Measurements from ENCODE around the gene SYT9.

SYT9 gene

DNA sequence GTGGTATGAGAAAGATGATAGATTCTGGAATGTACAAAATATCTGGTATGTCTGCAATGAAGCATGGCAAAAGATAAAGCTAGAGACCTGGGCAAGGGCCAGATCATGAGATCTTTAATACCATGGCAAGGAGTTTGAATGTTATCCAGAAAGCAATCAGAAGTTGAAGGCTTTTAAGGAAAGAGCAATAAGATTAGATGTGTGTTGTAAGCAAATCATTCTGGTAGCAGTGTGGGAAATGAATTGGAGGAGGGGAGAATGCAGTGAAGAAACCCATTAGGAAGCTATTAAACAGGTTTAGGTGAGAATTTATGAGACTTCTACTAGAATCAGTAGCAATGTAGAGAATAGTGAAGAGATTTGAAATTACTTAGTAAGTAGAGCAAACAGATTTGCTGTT is 32.2 kb upstream of the SYT9 start:
- Histone ChIP-seq H4K20me1 (ENCODE audit: insufficient read depth, low read length) (no peaks in the 10 kb centered on the region), H3K27ac (ENCODE audit: low read length) (no peak overlapping the region), H3K9me3 (ENCODE audit: insufficient read depth, low read length) (no peaks in the 10 kb centered on the region), H3K79me2 (ENCODE audit: low read length) (no peaks in the 10 kb centered on the region), H3K36me3 (replicated peaks; ENCODE audit: low read depth, low read length) (no peaks in the 10 kb centered on the region), H3K27me3 (ENCODE audit: low read depth, low read length) (no peaks in the 10 kb centered on the region; the same call in 1 of the 2 replicates), H3K4me3 (ENCODE audit: low read length) (no peak overlapping the region), H2AFZ (ENCODE audit: low read depth, low read length) (no peak overlapping the region), H3K9ac (ENCODE audit: low read length) (no peak overlapping the region), H3K4me1 (ENCODE audit: low read length) (peaks cover 9% of the 10 kb centered on the region), H3K4me2 (ENCODE audit: low read length) (no peak overlapping the region)
- TF ChIP-seq, protein P1, sequence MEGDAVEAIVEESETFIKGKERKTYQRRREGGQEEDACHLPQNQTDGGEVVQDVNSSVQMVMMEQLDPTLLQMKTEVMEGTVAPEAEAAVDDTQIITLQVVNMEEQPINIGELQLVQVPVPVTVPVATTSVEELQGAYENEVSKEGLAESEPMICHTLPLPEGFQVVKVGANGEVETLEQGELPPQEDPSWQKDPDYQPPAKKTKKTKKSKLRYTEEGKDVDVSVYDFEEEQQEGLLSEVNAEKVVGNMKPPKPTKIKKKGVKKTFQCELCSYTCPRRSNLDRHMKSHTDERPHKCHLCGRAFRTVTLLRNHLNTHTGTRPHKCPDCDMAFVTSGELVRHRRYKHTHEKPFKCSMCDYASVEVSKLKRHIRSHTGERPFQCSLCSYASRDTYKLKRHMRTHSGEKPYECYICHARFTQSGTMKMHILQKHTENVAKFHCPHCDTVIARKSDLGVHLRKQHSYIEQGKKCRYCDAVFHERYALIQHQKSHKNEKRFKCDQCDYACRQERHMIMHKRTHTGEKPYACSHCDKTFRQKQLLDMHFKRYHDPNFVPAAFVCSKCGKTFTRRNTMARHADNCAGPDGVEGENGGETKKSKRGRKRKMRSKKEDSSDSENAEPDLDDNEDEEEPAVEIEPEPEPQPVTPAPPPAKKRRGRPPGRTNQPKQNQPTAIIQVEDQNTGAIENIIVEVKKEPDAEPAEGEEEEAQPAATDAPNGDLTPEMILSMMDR (IDR thresholded peaks at IDR 0.05; ENCODE audit: low read depth, low read length): no peak
- TF ChIP-seq EZH2phosphoT487 (IDR thresholded peaks at IDR 0.05; ENCODE audit: low read depth): no peak

DNA sequence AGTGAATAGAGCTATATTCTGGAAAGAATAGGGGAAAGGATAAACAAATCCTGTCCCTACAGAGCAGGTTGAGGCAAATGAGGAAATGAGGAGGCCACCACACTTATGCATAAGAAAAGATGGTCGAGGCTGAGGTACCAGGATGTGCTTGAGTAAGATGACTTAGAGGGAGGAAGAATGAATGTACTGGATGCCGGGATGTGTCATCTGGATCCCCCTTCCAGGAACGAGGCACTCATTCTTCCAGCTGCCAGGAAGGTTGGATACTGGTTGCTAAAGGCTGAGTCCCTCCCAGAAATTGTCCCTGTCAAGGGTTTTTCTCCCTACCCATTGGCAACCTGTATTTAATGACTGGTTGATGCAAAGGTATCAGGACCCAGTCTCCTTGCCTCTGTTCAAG is 31.1 kb upstream of the SYT9 start:
- Histone ChIP-seq H2AFZ (ENCODE audit: low read depth, low read length) (no peak overlapping the region), H4K20me1 (ENCODE audit: insufficient read depth, low read length) (no peaks in the 10 kb centered on the region), H3K4me3 (ENCODE audit: low read length) (no peak overlapping the region), H3K27ac (ENCODE audit: low read length) (no peak overlapping the region), H3K4me2 (ENCODE audit: low read length) (no peak overlapping the region), H3K36me3 (replicated peaks; ENCODE audit: low read depth, low read length) (no peaks in the 10 kb centered on the region), H3K79me2 (ENCODE audit: low read length) (no peaks in the 10 kb centered on the region), H3K27me3 (ENCODE audit: low read depth, low read length) (no peaks in the 10 kb centered on the region; the same call in 1 of the 2 replicates), H3K4me1 (ENCODE audit: low read length) (peaks cover 9% of the 10 kb centered on the region), H3K9me3 (ENCODE audit: insufficient read depth, low read length) (no peaks in the 10 kb centered on the region), H3K9ac (ENCODE audit: low read length) (no peak overlapping the region)
- TF ChIP-seq EZH2phosphoT487 (IDR thresholded peaks at IDR 0.05; ENCODE audit: low read depth): no peak
- TF ChIP-seq, protein P1 (IDR thresholded peaks at IDR 0.05; ENCODE audit: low read depth, low read length): no peak

DNA sequence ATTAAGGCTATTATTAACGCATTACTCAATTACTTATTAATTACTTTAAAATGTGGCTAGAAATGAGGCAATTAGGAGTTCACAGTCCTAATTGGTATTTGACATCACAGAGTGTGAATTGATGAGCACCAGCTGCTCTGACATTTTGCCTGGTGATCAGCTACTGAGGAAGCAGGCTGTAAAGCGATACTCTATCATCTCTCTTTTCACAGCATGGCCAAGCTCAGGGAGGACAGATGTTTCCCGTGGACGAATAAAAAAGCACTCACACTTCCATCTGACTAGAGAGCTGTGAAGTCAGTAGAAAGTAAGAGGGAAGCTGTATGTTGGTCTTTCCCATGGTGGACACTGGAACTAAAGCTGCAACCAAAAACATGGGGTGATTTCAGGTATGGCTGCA is 29.1 kb upstream of the SYT9 start:
- H3K27ac ChIP-seq (ENCODE audit: low read length): no peak overlapping the region
- H3K9me3 ChIP-seq (ENCODE audit: insufficient read depth, low read length): no peaks in the 10 kb centered on the region
- TF ChIP-seq, protein P1 (IDR thresholded peaks at IDR 0.05; ENCODE audit: low read depth, low read length): no peak
- TF ChIP-seq EZH2phosphoT487 (IDR thresholded peaks at IDR 0.05; ENCODE audit: low read depth): no peak
- peaks cover 9% of the 10 kb centered on the region for H3K4me1 ChIP-seq (ENCODE audit: low read length)
- no peak overlapping the region for H2AFZ ChIP-seq (ENCODE audit: low read depth, low read length)
- H3K9ac ChIP-seq (ENCODE audit: low read length): no peak overlapping the region
- no peak overlapping the region for H3K4me3 ChIP-seq (ENCODE audit: low read length)
- no peaks in the 10 kb centered on the region for H3K79me2 ChIP-seq (ENCODE audit: low read length)
- no peaks in the 10 kb centered on the region for H4K20me1 ChIP-seq (ENCODE audit: insufficient read depth, low read length)
- no peaks in the 10 kb centered on the region; the same call in 1 of the 2 replicates for H3K27me3 ChIP-seq (ENCODE audit: low read depth, low read length)
- H3K36me3 ChIP-seq (replicated peaks; ENCODE audit: low read depth, low read length): no peaks in the 10 kb centered on the region
- no peak overlapping the region for H3K4me2 ChIP-seq (ENCODE audit: low read length)

DNA sequence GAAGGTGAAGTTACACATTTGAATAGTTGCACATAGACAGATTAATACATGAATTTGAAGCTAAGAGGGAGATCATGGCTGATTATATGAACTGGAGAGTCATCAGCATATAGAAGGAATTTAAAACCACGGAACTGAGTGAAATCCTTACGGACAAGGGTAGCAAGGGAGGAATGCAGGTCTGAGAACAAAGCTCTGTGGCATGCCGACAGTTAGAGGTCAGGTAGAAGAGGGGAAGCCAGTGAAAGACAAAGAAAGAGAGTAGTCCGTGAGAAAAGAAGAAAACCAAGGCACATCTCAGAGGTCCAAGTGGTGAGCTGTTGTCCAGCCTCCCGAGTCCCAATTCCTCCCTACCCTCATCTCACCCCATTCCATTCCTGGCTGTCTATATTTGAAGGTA is 11.8 kb upstream of the SYT9 start:
- Histone ChIP-seq H3K79me2 (ENCODE audit: low read length) (no peaks in the 10 kb centered on the region), H4K20me1 (ENCODE audit: insufficient read depth, low read length) (no peaks in the 10 kb centered on the region), H3K4me1 (ENCODE audit: low read length) (peaks cover 5% of the 10 kb centered on the region; the same call in 1 of the 2 replicates), H3K36me3 (replicated peaks; ENCODE audit: low read depth, low read length) (no peaks in the 10 kb centered on the region), H3K27ac (ENCODE audit: low read length) (no peak overlapping the region), H3K9ac (ENCODE audit: low read length) (no peak overlapping the region), H3K27me3 (ENCODE audit: low read depth, low read length) (0 out of 2 replicates have a peak, but pooled peaks cover 16% of the 10 kb centered on the region), H3K4me2 (ENCODE audit: low read length) (no peak overlapping the region), H3K4me3 (ENCODE audit: low read length) (no peak overlapping the region), H2AFZ (ENCODE audit: low read depth, low read length) (no peak overlapping the region), H3K9me3 (ENCODE audit: insufficient read depth, low read length) (no peaks in the 10 kb centered on the region)
- no peak for TF ChIP-seq EZH2phosphoT487 (IDR thresholded peaks at IDR 0.05; ENCODE audit: low read depth)
- TF ChIP-seq, protein P1 (IDR thresholded peaks at IDR 0.05; ENCODE audit: low read depth, low read length): no peak
